Activated naive CD8-positive, alpha-beta T cell treated with anti-CD3 and anti-CD28 coated beads, Interleukin-2, amount 50 U/mL, for 16 hours (primary cell): ENCODE data around the gene PLCB1.

Experiments used
- DNase-seq: peaks from one replicate; pipeline ENCODE4 v3.0.0-alpha.2; 2020; ENCODE audit warnings: low read depth, low spot score

PLCB1 gene

GRCh38 chr20:8212286-8212685 lies 80.2 kb downstream of the PLCB1 start:
- DNase-seq, result no peak

- no peak for DNase-seq
Observed at GRCh38 chr20:8213270-8213669, 81.2 kb downstream of the PLCB1 start.

GRCh38 chr20:8213831-8214587 lies 81.9 kb downstream of the PLCB1 start:
- no peak for DNase-seq

- DNase-seq, result no peak
Observed at GRCh38 chr20:8215361-8215781, 83.3 kb downstream of the PLCB1 start.

GRCh38 chr20:8216375-8217200 lies 84.5 kb downstream of the PLCB1 start:
- no peak for DNase-seq

- no peak for DNase-seq
Observed at GRCh38 chr20:8218861-8219260, 86.8 kb downstream of the PLCB1 start.

- DNase-seq, result no peak
Observed at GRCh38 chr20:8219403-8219802, 87.3 kb downstream of the PLCB1 start.

GRCh38 chr20:8220716-8221115 lies 88.7 kb downstream of the PLCB1 start:
- no peak for DNase-seq

GRCh38 chr20:8221887-8222419 lies 89.9 kb downstream of the PLCB1 start:
- no peak for DNase-seq

- DNase-seq, result no peak
Observed at GRCh38 chr20:8223091-8223870, 91.2 kb downstream of the PLCB1 start.

- no peak for DNase-seq
Observed at GRCh38 chr20:8225658-8226057, 93.6 kb downstream of the PLCB1 start.

- DNase-seq, result no peak
Observed at GRCh38 chr20:8226106-8226505, 94.0 kb downstream of the PLCB1 start.

- DNase-seq, result no peak
Observed at GRCh38 chr20:8227293-8227692, 95.2 kb downstream of the PLCB1 start.

GRCh38 chr20:8228315-8228714 lies 96.2 kb downstream of the PLCB1 start:
- DNase-seq, result no peak

GRCh38 chr20:8229090-8229489 lies 97.0 kb downstream of the PLCB1 start:
- no peak for DNase-seq

- DNase-seq, result no peak
Observed at GRCh38 chr20:8231038-8231437, 99.0 kb downstream of the PLCB1 start.

- DNase-seq, result no peak
Observed at GRCh38 chr20:8232332-8232731, 100.3 kb downstream of the PLCB1 start.

- DNase-seq, result no peak
Observed at GRCh38 chr20:8234580-8234979, 102.5 kb downstream of the PLCB1 start.

GRCh38 chr20:8242066-8242465 lies 110.0 kb downstream of the PLCB1 start:
- DNase-seq, result no peak

GRCh38 chr20:8242827-8243724 lies 111.0 kb downstream of the PLCB1 start:
- DNase-seq, result no peak

GRCh38 chr20:8244637-8245036 lies 112.6 kb downstream of the PLCB1 start:
- DNase-seq, result no peak
